ENCODE results near the gene SMURF1.

GRCh38 chr7:99042957-99043356 is 101.0 kb downstream of the SMURF1 start:
- no peak for TF ChIP-seq CTCF (IDR thresholded peaks at IDR 0.05)
- TF ChIP-seq POLR2A (IDR thresholded peaks at IDR 0.05): no peak
- no peak for TF ChIP-seq EP300 (IDR thresholded peaks at IDR 0.05; ENCODE audit: low read depth)
- TF ChIP-seq POLR2AphosphoS5 (IDR thresholded peaks at IDR 0.05): no peak
